Naive thymus-derived CD4-positive, alpha-beta T cell (primary cell): ENCODE data around the gene SYNE2. TPM values are rescaled to one million over a fixed set of nuclear protein-coding genes. Genes with fewer than 3 reads are reported as not detected.

Source experiments
- ATAC-seq: fragments of 150-1000 bp; cut with Tn5 transposase; 2 replicates; pipeline ENCODE4 v1.10.0; 2021; ENCODE audit warnings: mild to moderate bottlenecking, moderate library complexity
- CTCF ChIA-PET: fragments of 350-600 bp; sonication (Branson Sonifier 250); formaldehyde crosslinking; loops from one replicate; lab custom pipeline; 2021; ENCODE audit warnings: antibody characterized with exemption; lab: Charles Lee
- POLR2A ChIA-PET: fragments of 350-600 bp; sonication (Branson Sonifier 250); formaldehyde crosslinking; loops from one replicate; lab custom pipeline; 2021; ENCODE audit warnings: antibody characterized with exemption, inconsistent platforms; lab: Charles Lee
- DNase-seq, 9 donors: peaks; one replicate each; pipeline versions ENCODE4 v3.0.0 to v3.0.0-alpha.2; 2020 to 2022; ENCODE audit warnings: mixed read lengths in 1 of 9
- H3K27ac ChIP-seq: one replicate; pipeline ENCODE4 v1.7.0; 2013; ENCODE audit warnings: mild to moderate bottlenecking, low read depth, low read length, moderate library complexity
- H3K27me3 ChIP-seq, 2 donors: one replicate each; pipeline ENCODE4 v1.7.0; 2013; ENCODE audit warnings: low read length in 2 of 2, mild to moderate bottlenecking in 2 of 2, moderate library complexity in 2 of 2; ENCODE audit not compliant: control insufficient read depth in 2 of 2, insufficient read depth in 2 of 2
- H3K36me3 ChIP-seq, 3 experiments: 1 replicate in 2 of 3; 2 replicates in 1 of 3; pipeline ENCODE4 v1.7.0; 2013; ENCODE audit warnings: low read length in 3 of 3, mild to moderate bottlenecking in 3 of 3, moderate library complexity in 1 of 3; ENCODE audit not compliant: insufficient read depth in 3 of 3, control insufficient read depth in 2 of 3
- H3K4me1 ChIP-seq, 2 donors: one replicate each; pipeline ENCODE4 v1.7.0; 2013; ENCODE audit warnings: low read length in 2 of 2, mild to moderate bottlenecking in 2 of 2, moderate library complexity in 1 of 2; ENCODE audit not compliant: control insufficient read depth in 2 of 2, insufficient read depth in 2 of 2
- H3K4me3 ChIP-seq: 2 replicates; pipeline ENCODE4 v1.7.0; 2013; ENCODE audit warnings: mild to moderate bottlenecking, low read length
- H3K9me3 ChIP-seq, 3 experiments: 1 replicate in 2 of 3; 2 replicates in 1 of 3; pipeline ENCODE4 v1.7.0; 2013; ENCODE audit warnings: low read length in 3 of 3; ENCODE audit not compliant: control insufficient read depth in 2 of 3
- H3K27ac Mint-ChIP-seq, 9 donors: one replicate each; pipeline ENCODE4 v1.8.0; 2020 to 2022; ENCODE audit warnings: mixed read lengths in 9 of 9, mild to moderate bottlenecking in 8 of 9, moderate library complexity in 5 of 9, inconsistent platforms in 2 of 9
- H3K27me3 Mint-ChIP-seq, 5 donors: one replicate each; pipeline ENCODE4 v1.8.0; 2021 to 2022; ENCODE audit warnings: mixed read lengths in 5 of 5, mild to moderate bottlenecking in 1 of 5
- H3K36me3 Mint-ChIP-seq, 5 donors: one replicate each; pipeline ENCODE4 v1.8.0; 2020 to 2022; ENCODE audit warnings: mixed read lengths in 5 of 5, mild to moderate bottlenecking in 3 of 5, inconsistent platforms in 1 of 5
- H3K4me1 Mint-ChIP-seq, 7 donors: one replicate each; pipeline ENCODE4 v1.8.0; 2020 to 2022; ENCODE audit warnings: mixed read lengths in 7 of 7, mild to moderate bottlenecking in 3 of 7, inconsistent platforms in 1 of 7
- H3K4me3 Mint-ChIP-seq, 10 donors: one replicate each; pipeline ENCODE4 v1.8.0; 2020 to 2022; ENCODE audit warnings: mild to moderate bottlenecking in 10 of 10, mixed read lengths in 10 of 10, moderate library complexity in 6 of 10, inconsistent platforms in 2 of 10
- H3K9me3 Mint-ChIP-seq, 11 donors: one replicate each; pipeline ENCODE4 v1.8.0; 2020 to 2022; ENCODE audit warnings: mixed read lengths in 11 of 11, mild to moderate bottlenecking in 4 of 11, inconsistent platforms in 1 of 11, moderate library complexity in 1 of 11
- intact Hi-C, 2 donors: fragments of 100-400 bp; cut with micrococcal nuclease; formaldehyde crosslinking; loops; one replicate each; pipeline ENCODE4 v1.15.1; 2023
- polyA plus RNA-seq, 2 donors: library from polyadenylated mRNA; unstranded; fragments of 300-500 nt; fragmentation: Illumina TruSeq; gene quantifications; one replicate each; pipeline ENCODE4 v1.2.3, GENCODE V29; 2021
- total RNA-seq, 6 experiments: library from RNA in 5 of 6; stranded (reverse) in 5 of 6; gene quantifications; 1 replicate in 5 of 6; 2 replicates in 1 of 6; pipeline ENCODE4 v1.2.3 and lab custom pipeline; 2021 to 2026

Gene SYNE2
- total and polyA plus RNA-seq, 7 experiments from 2014 or later, result 22.4 to 170 (median 139) TPM

- Histone ChIP-seq H3K27me3 (no peaks in the 10 kb centered on the region), H3K36me3 (peaks cover 0 to 31% (median 6%) of the 10 kb centered on the region in 3 experiments), H3K4me1 (no peaks in the 10 kb centered on the region), H3K27ac (no peak overlapping the region), H3K4me3 (no peak overlapping the region), H3K9me3 (no peaks in the 10 kb centered on the region)
- ChIA-PET CTCF (interaction anchor here (0.6 kb wide), 1 partner anchor 841 kb away, joined by 3 read pairs; no protein-coding TSS in a partner anchor), POLR2A (no interaction called here)
- peaks cover 0 to 1% (median 0%) of the 10 kb centered on the region in 11 donors for H3K9me3 Mint-ChIP-seq
- no peak overlapping the region for H3K4me3 Mint-ChIP-seq
- ATAC-seq (no peak), DNase-seq (no peak)
- peaks cover 0 to 5% (median 0%) of the 10 kb centered on the region in 7 donors for H3K4me1 Mint-ChIP-seq
- H3K27me3 Mint-ChIP-seq, result no peaks in the 10 kb centered on the region
- intact Hi-C loops, result no loop called here
- peaks cover 19 to 59% (median 38%) of the 10 kb centered on the region in 5 donors for H3K36me3 Mint-ChIP-seq
- H3K27ac Mint-ChIP-seq, result no peak overlapping the region
Measured at GRCh38 chr14:64059454-64060198, 206.8 kb downstream of the SYNE2 start.

DNA sequence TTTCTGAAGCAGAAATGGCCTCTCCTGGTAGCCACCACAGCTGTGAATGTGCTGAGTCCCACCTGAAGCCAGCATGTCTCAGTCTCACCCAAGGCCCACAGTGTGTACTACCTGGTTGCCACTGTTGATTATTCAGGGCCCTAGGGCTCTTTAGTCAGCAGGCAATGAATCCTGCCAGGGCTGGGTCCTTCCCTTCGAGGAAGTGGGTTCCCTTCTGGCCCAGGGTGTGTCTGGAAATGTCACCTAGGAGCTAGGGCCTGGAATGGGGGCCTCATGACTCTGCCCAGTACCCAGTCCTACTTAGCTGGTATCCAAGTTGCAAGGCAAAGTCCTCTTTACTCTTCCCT, 207.4 kb downstream of the SYNE2 start:
- DNase-seq, result no peak
- Histone ChIP-seq H3K9me3 (no peaks in the 10 kb centered on the region), H3K36me3 (peaks cover 0 to 31% (median 8%) of the 10 kb centered on the region in 3 experiments), H3K4me3 (no peak overlapping the region), H3K4me1 (no peaks in the 10 kb centered on the region), H3K27me3 (no peaks in the 10 kb centered on the region), H3K27ac (no peak overlapping the region)
- Mint-ChIP-seq H3K27ac (no peak overlapping the region), H3K27me3 (no peaks in the 10 kb centered on the region), H3K4me1 (peaks cover 0 to 5% (median 0%) of the 10 kb centered on the region in 7 donors), H3K9me3 (peaks cover 0 to 1% (median 0%) of the 10 kb centered on the region in 11 donors), H3K4me3 (no peak overlapping the region), H3K36me3 (peaks cover 19 to 59% (median 34%) of the 10 kb centered on the region in 5 donors)
- POLR2A ChIA-PET, result no interaction called here
- CTCF ChIA-PET, result interaction anchor here (0.6 kb wide), 1 partner anchor 841 kb away, joined by 3 read pairs; no protein-coding TSS in a partner anchor
- intact Hi-C loops, result no loop called here
- ATAC-seq, result no peak

GRCh38 chr14:64060648-64061096, 207.9 kb downstream of the SYNE2 start:
- CTCF ChIA-PET, result no interaction called here
- no peaks in the 10 kb centered on the region for H3K9me3 ChIP-seq
- H3K4me1 Mint-ChIP-seq, result peaks cover 0 to 5% (median 0%) of the 10 kb centered on the region in 7 donors
- no peaks in the 10 kb centered on the region for H3K4me1 ChIP-seq
- H3K27ac ChIP-seq, result no peak overlapping the region
- H3K27ac Mint-ChIP-seq, result no peak overlapping the region
- no peak overlapping the region for H3K4me3 Mint-ChIP-seq
- intact Hi-C loops, result no loop called here
- ATAC-seq (no peak), DNase-seq (no peak)
- no peak overlapping the region for H3K4me3 ChIP-seq
- peaks cover 0 to 34% (median 11%) of the 10 kb centered on the region in 3 experiments for H3K36me3 ChIP-seq
- no peaks in the 10 kb centered on the region for H3K27me3 Mint-ChIP-seq
- POLR2A ChIA-PET, result no interaction called here
- peaks cover 0 to 1% (median 0%) of the 10 kb centered on the region in 11 donors for H3K9me3 Mint-ChIP-seq
- no peaks in the 10 kb centered on the region for H3K27me3 ChIP-seq
- peaks cover 20 to 60% (median 34%) of the 10 kb centered on the region in 5 donors for H3K36me3 Mint-ChIP-seq

- Mint-ChIP-seq H3K4me1 (peaks cover 0 to 5% (median 0%) of the 10 kb centered on the region in 7 donors), H3K36me3 (peaks cover 20 to 56% (median 29%) of the 10 kb centered on the region in 5 donors), H3K27ac (no peak overlapping the region), H3K4me3 (no peak overlapping the region), H3K9me3 (peaks cover 0 to 1% (median 0%) of the 10 kb centered on the region in 11 donors), H3K27me3 (no peaks in the 10 kb centered on the region)
- no peak for ATAC-seq
- Histone ChIP-seq H3K4me1 (no peaks in the 10 kb centered on the region), H3K36me3 (peaks cover 0 to 31% (median 11%) of the 10 kb centered on the region in 3 experiments), H3K27me3 (no peaks in the 10 kb centered on the region), H3K27ac (no peak overlapping the region), H3K4me3 (no peak overlapping the region), H3K9me3 (no peaks in the 10 kb centered on the region)
- DNase-seq, result no peak
- intact Hi-C loops, result no loop called here
- ChIA-PET POLR2A (no interaction called here), CTCF (no interaction called here)
Measured at GRCh38 chr14:64061115-64061514, 208.3 kb downstream of the SYNE2 start.

- Mint-ChIP-seq H3K27ac (no peak overlapping the region), H3K27me3 (no peaks in the 10 kb centered on the region), H3K4me1 (peaks cover 0 to 5% (median 0%) of the 10 kb centered on the region in 7 donors), H3K36me3 (peaks cover 22 to 56% (median 33%) of the 10 kb centered on the region in 5 donors), H3K4me3 (no peak overlapping the region), H3K9me3 (peaks cover 0 to 1% (median 0%) of the 10 kb centered on the region in 11 donors)
- Histone ChIP-seq H3K4me3 (no peak overlapping the region), H3K9me3 (no peaks in the 10 kb centered on the region), H3K27me3 (no peaks in the 10 kb centered on the region), H3K36me3 (peaks cover 0 to 32% (median 11%) of the 10 kb centered on the region in 3 experiments), H3K27ac (no peak overlapping the region), H3K4me1 (no peaks in the 10 kb centered on the region)
- ChIA-PET POLR2A (no interaction called here), CTCF (no interaction called here)
- intact Hi-C loops, result no loop called here
- DNase-seq, result no peak
- no peak for ATAC-seq
Measured at GRCh38 chr14:64061706-64062105, 208.9 kb downstream of the SYNE2 start.

- Mint-ChIP-seq H3K9me3 (peaks cover 0 to 1% (median 0%) of the 10 kb centered on the region in 11 donors), H3K27me3 (no peaks in the 10 kb centered on the region), H3K27ac (no peak overlapping the region), H3K4me3 (no peak overlapping the region), H3K4me1 (peaks cover 0 to 5% (median 0%) of the 10 kb centered on the region in 7 donors), H3K36me3 (peaks cover 17 to 54% (median 32%) of the 10 kb centered on the region in 5 donors)
- ChIA-PET CTCF (no interaction called here), POLR2A (no interaction called here)
- Histone ChIP-seq H3K27ac (no peak overlapping the region), H3K36me3 (peaks cover 0 to 33% (median 11%) of the 10 kb centered on the region in 3 experiments), H3K9me3 (no peaks in the 10 kb centered on the region), H3K4me1 (no peaks in the 10 kb centered on the region), H3K4me3 (no peak overlapping the region), H3K27me3 (no peaks in the 10 kb centered on the region)
- intact Hi-C loops, result no loop called here
- no peak for DNase-seq
- ATAC-seq, result no peak
Measured at GRCh38 chr14:64062381-64063115, 209.7 kb downstream of the SYNE2 start.
